Pancreas (tissue), 10 donors: Measurements from ENCODE around the gene PALLD. TPM values are rescaled to one million over a fixed set of nuclear protein-coding genes. Genes with fewer than 3 reads are reported as not detected.
A peak's percentile ranks its signal among the peaks of the same experiment; 100 is the strongest.

Experiments
- ATAC-seq, 4 donors: fragments of 200-7000 bp; cut with Tn5 transposase; one replicate each; pipeline versions ENCODE4 v1.8.0 to v1.9.1; 2020; ENCODE audit warnings: mild to moderate bottlenecking in 4 of 4, moderate library complexity in 4 of 4
- DNase-seq, 6 donors: peaks; one replicate each; pipeline ENCODE4 v3.0.0-alpha.2; 2020
- FAIRE-seq: peaks from 2 replicates; lab custom pipeline; 2012; peaks lifted over from hg19 to GRCh38; lab: Jason Lieb, UNC
- H3K27ac ChIP-seq, 4 donors: fragments of 200-600 bp; sonication (generic); 1 replicate in 3 of 4; 2 replicates in 1 of 4; pipeline versions ENCODE4 v1.5.0 to v1.8.0; 2020
- H3K27me3 ChIP-seq, 4 donors: fragments of 200-600 bp; one replicate each; pipeline ENCODE4 v1.8.0; 2021
- H3K36me3 ChIP-seq, 3 donors: fragments of 200-600 bp; sonication (generic) in 1 of 3; one replicate each; pipeline versions ENCODE4 v1.5.0 to v1.8.0; 2020 to 2021
- H3K4me1 ChIP-seq, 3 donors: fragments of 200-600 bp; one replicate each; pipeline ENCODE4 v1.8.0; 2021
- H3K4me3 ChIP-seq, 4 donors: fragments of 200-600 bp; sonication (generic) in 2 of 4; one replicate each; pipeline versions ENCODE4 v1.5.0 to v1.8.0; 2020 to 2021
- H3K9me3 ChIP-seq, 4 donors: fragments of 200-600 bp; one replicate each; pipeline ENCODE4 v1.8.0; 2021
- CTCF ChIP-seq, 4 donors: fragments of 200-600 bp; sonication (generic) in 3 of 4; IDR thresholded peaks; one replicate each; pipeline versions ENCODE4 v1.5.0 to v1.8.0; 2021; ENCODE audit warnings: antibody characterized with exemption in 4 of 4
- WGBS, 2 donors: extraction: QIAGEN DNeasy Blood & Tissue Kit; methylation state at CpG; one replicate each; pipeline ENCODE4 v1.1.7; 2013; 5-methylcytosine and 5-hydroxymethylcytosine counted together
- intact Hi-C, 3 donors: fragments of 100-400 bp; cut with DNase I; formaldehyde crosslinking; loops; one replicate each; pipeline versions ENCODE4 v1.11.1 to v1.14.2; 2022
- polyA plus RNA-seq, 2 donors: library from polyadenylated mRNA; stranded (reverse); fragments of 200-250 nt; gene quantifications; one replicate each; pipeline ENCODE4 v1.2.3, GENCODE V29; 2013
- total RNA-seq, 6 donors: library from RNA; stranded (reverse); fragmentation: NEBNext Ultra II Directional in 4 of 6; extraction: Animal tissue kit (Norgen Biotek cat#: 25700) in 4 of 6; gene quantifications; one replicate each; pipeline versions ENCODE4 v1.2.1 to v1.2.4, GENCODE V29; 2021 to 2023
- donor health status: healthy with polysubstance abuse.
- donor health status: DM: no; HTN: no; CAD: no; lungs with moderate emphysema.
- donor health status: DM: no; HTN: no; CAD: no.
- donor health status: control.
- donor health status: control.
- donor health status: Bipolar disorder and iron deficiency.
- donor health status: DM: yes; HTN: yes; CAD: no.
- donor health status: DM: no; HTN: no; CAD: no.
- donor health status: DM: no; HTN: no; CAD: no.
- donor health status: DM: yes; HTN: yes; CAD: no.

The PALLD gene
- total and polyA plus RNA-seq, 8 donors: 4.4 to 44.2 (median 14.1) TPM

- Histone ChIP-seq H3K27ac (no peak overlapping the region), H3K27me3 (no peaks in the 10 kb centered on the region), H3K4me1 (peaks cover 0 to 8% (median 0%) of the 10 kb centered on the region in 3 donors), H3K9me3 (no peaks in the 10 kb centered on the region), H3K4me3 (no peak overlapping the region), H3K36me3 (no peaks in the 10 kb centered on the region)
- no peak for TF ChIP-seq CTCF (IDR thresholded peaks at IDR 0.05)
- ATAC-seq: no peak
- intact Hi-C loops: no loop called here
- DNase-seq: no peak
- no peak for FAIRE-seq
- WGBS, 2 donors: 92 to 93% methylated on average over 2 of the region's 2 CpGs
Measured at GRCh38 chr4:168475745-168476144, 21.1 kb upstream of the PALLD start.

- DNase-seq: no peak
- 96 to 98% methylated on average over 3 of the region's 3 CpGs for WGBS, 2 donors
- H3K4me1 ChIP-seq: peaks cover 0 to 12% (median 5%) of the 10 kb centered on the region in 3 donors
- FAIRE-seq: no peak
- intact Hi-C loops: no loop called here
- ATAC-seq: no peak
- H3K9me3 ChIP-seq: no peaks in the 10 kb centered on the region
- H3K36me3 ChIP-seq: no peaks in the 10 kb centered on the region
- TF ChIP-seq CTCF (IDR thresholded peaks at IDR 0.05): no peak
- H3K4me3 ChIP-seq: no peak overlapping the region
- H3K27me3 ChIP-seq: no peaks in the 10 kb centered on the region
- no peak overlapping the region for H3K27ac ChIP-seq
Measured at GRCh38 chr4:168478868-168479267, 18.0 kb upstream of the PALLD start.

GRCh38 chr4:168480931-168481611 lies 15.8 kb upstream of the PALLD start:
- WGBS, 2 donors: 15 to 21% methylated on average over 7 of the region's 7 CpGs
- Histone ChIP-seq H3K27me3 (no peaks in the 10 kb centered on the region), H3K36me3 (no peaks in the 10 kb centered on the region), H3K27ac (peak overlapping the region; percentile 73 to 94 (median 88)), H3K4me3 (peak overlapping the region; percentile 56 to 80 (median 60)), H3K4me1 (peaks cover 0 to 6% (median 5%) of the 10 kb centered on the region in 3 donors), H3K9me3 (no peaks in the 10 kb centered on the region)
- peak; percentile 77 for FAIRE-seq
- TF ChIP-seq CTCF (IDR thresholded peaks at IDR 0.05): no peak
- intact Hi-C loops: no loop called here
- ATAC-seq: peak; percentile 53 to 76 (median 66)
- DNase-seq: peak in 2 of 6 donors; percentile 13 to 16

- no peak for ATAC-seq
- 91 to 98% methylated on average over 7 of the region's 7 CpGs for WGBS, 2 donors
Measured at GRCh38 chr4:168483811-168484210, 13.0 kb upstream of the PALLD start.

More at GRCh38 chr4:168483811-168484210, 13.0 kb upstream of the PALLD start:
- no peak overlapping the region for H3K27ac ChIP-seq
- no peak for DNase-seq
- no peak for FAIRE-seq
- H3K4me1 ChIP-seq: peaks cover 0 to 5% (median 4%) of the 10 kb centered on the region in 3 donors
- no peaks in the 10 kb centered on the region for H3K27me3 ChIP-seq
- intact Hi-C loops: no loop called here
- no peaks in the 10 kb centered on the region for H3K36me3 ChIP-seq
- no peaks in the 10 kb centered on the region for H3K9me3 ChIP-seq
- no peak for TF ChIP-seq CTCF (IDR thresholded peaks at IDR 0.05)
- H3K4me3 ChIP-seq: no peak overlapping the region
